H9 (cell line): ENCODE data around the gene TAS2R1. TPM values are rescaled to one million over a fixed set of nuclear protein-coding genes. Genes with fewer than 3 reads are reported as not detected.

ENCODE experiments used
- DNase-seq: peaks from one replicate; pipeline ENCODE4 v3.0.0-alpha.2; 2017
- H2AFZ ChIP-seq: one replicate; pipeline ENCODE4 v1.6.1; 2013; ENCODE audit warnings: mild to moderate bottlenecking, low read length, control low read depth, moderate library complexity
- H2AK5ac ChIP-seq: 2 replicates; pipeline ENCODE4 v1.6.1; 2013; ENCODE audit warnings: low read length, control low read depth, mixed read lengths; ENCODE audit not compliant: insufficient read length
- H2BK120ac ChIP-seq: one replicate; pipeline ENCODE4 v1.6.1; 2013; ENCODE audit warnings: low read depth, mild to moderate bottlenecking, low read length, control low read depth, inconsistent platforms; ENCODE audit not compliant: poor library complexity, severe bottlenecking
- H2BK12ac ChIP-seq: 2 replicates; pipeline ENCODE4 v1.6.1; 2013; ENCODE audit warnings: low read length, control low read depth, mixed read lengths, low read depth; ENCODE audit not compliant: insufficient read length
- H2BK15ac ChIP-seq: 2 replicates; pipeline ENCODE4 v1.6.1; 2013; ENCODE audit warnings: low read depth, low read length, control low read depth
- H2BK20ac ChIP-seq: one replicate; pipeline ENCODE4 v1.6.1; 2013; ENCODE audit warnings: low read depth, mild to moderate bottlenecking, low read length, control low read depth, inconsistent platforms; ENCODE audit not compliant: poor library complexity, severe bottlenecking
- H2BK5ac ChIP-seq: 2 replicates; pipeline ENCODE4 v1.6.1; 2013; ENCODE audit warnings: low read length, control low read depth, mixed read lengths; ENCODE audit not compliant: insufficient read length
- H3K14ac ChIP-seq: 2 replicates; pipeline ENCODE4 v1.6.1; 2013; ENCODE audit warnings: low read length, control low read depth; ENCODE audit not compliant: insufficient read depth
- H3K18ac ChIP-seq: 2 replicates; pipeline ENCODE4 v1.6.1; 2013; ENCODE audit warnings: low read depth, mild to moderate bottlenecking, mixed read lengths, low read length, control low read depth; ENCODE audit not compliant: insufficient read length
- H3K23ac ChIP-seq: 2 replicates; pipeline ENCODE4 v1.6.1; 2013; ENCODE audit warnings: low read length, control low read depth, mixed read lengths, low read depth; ENCODE audit not compliant: insufficient read length
- H3K23me2 ChIP-seq: 2 replicates; pipeline ENCODE4 v1.6.1; 2013; ENCODE audit warnings: low read depth, mild to moderate bottlenecking, mixed read lengths, low read length, control low read depth; ENCODE audit not compliant: insufficient read length, poor library complexity, severe bottlenecking
- H3K27ac ChIP-seq: 2 replicates; pipeline ENCODE4 v1.5.1; 2013; ENCODE audit warnings: low read length, control low read depth, mixed read lengths, low read depth; ENCODE audit not compliant: insufficient read length
- H3K27me3 ChIP-seq: 2 replicates; pipeline ENCODE4 v1.6.1; 2013; ENCODE audit warnings: low read length, control low read depth, inconsistent platforms; ENCODE audit not compliant: insufficient read depth
- H3K4ac ChIP-seq: 2 replicates; pipeline ENCODE4 v1.6.1; 2013; ENCODE audit warnings: low read depth, mild to moderate bottlenecking, control low read depth, inconsistent platforms, low read length, moderate library complexity
- H3K4me1 ChIP-seq: 2 replicates; pipeline ENCODE4 v1.6.1; 2013; ENCODE audit warnings: low read length, control low read depth, inconsistent platforms; ENCODE audit not compliant: insufficient read depth
- H3K4me2 ChIP-seq: 2 replicates; pipeline ENCODE4 v1.6.1; 2013; ENCODE audit warnings: low read length, control low read depth, mixed read lengths; ENCODE audit not compliant: insufficient read length, insufficient read depth
- H3K56ac ChIP-seq: 2 replicates; pipeline ENCODE4 v1.6.1; 2013; ENCODE audit warnings: low read depth, mild to moderate bottlenecking, mixed read lengths, low read length, control low read depth; ENCODE audit not compliant: insufficient read length
- H3K79me1 ChIP-seq: 2 replicates; pipeline ENCODE4 v1.6.1; 2013; ENCODE audit warnings: low read depth, mild to moderate bottlenecking, moderate library complexity, low read length, control low read depth, inconsistent platforms; ENCODE audit not compliant: insufficient read depth, poor library complexity, severe bottlenecking
- H3K79me2 ChIP-seq: 2 replicates; pipeline ENCODE4 v1.6.1; 2013; ENCODE audit warnings: low read length, control low read depth, inconsistent platforms; ENCODE audit not compliant: insufficient read depth
- H3K9ac ChIP-seq: 2 replicates; pipeline ENCODE4 v1.6.1; 2013; ENCODE audit warnings: low read length, control low read depth, mixed read lengths; ENCODE audit not compliant: insufficient read length; ENCODE audit errors: extremely low read depth
- H3K9me3 ChIP-seq: one replicate; pipeline ENCODE4 v1.6.1; 2013; ENCODE audit warnings: low read depth, low read length, inconsistent platforms; ENCODE audit not compliant: control insufficient read depth
- H3T11ph ChIP-seq: one replicate; pipeline ENCODE4 v1.6.1; 2013; ENCODE audit warnings: mild to moderate bottlenecking, low read length, control low read depth, inconsistent platforms
- H4K20me1 ChIP-seq: one replicate; pipeline ENCODE4 v1.6.1; 2013; ENCODE audit not compliant: control insufficient read depth, insufficient read length, insufficient read depth
- H4K5ac ChIP-seq: 2 replicates; pipeline ENCODE4 v1.6.1; 2013; ENCODE audit warnings: low read depth, mild to moderate bottlenecking, mixed read lengths, low read length, control low read depth; ENCODE audit not compliant: insufficient read length
- H4K8ac ChIP-seq: replicated peaks from 2 replicates; pipeline ENCODE4 v1.6.1; 2013; ENCODE audit warnings: low read length, control low read depth, mixed read lengths, low read depth; ENCODE audit not compliant: insufficient read length
- H4K91ac ChIP-seq: 2 replicates; pipeline ENCODE4 v1.6.1; 2013; ENCODE audit warnings: low read depth, mild to moderate bottlenecking, moderate library complexity, mixed read lengths, low read length, control low read depth; ENCODE audit not compliant: insufficient read length
- H3K27ac Mint-ChIP-seq, 3 experiments: 2 replicates in 2 of 3; 3 replicates in 1 of 3; pipeline ENCODE4 v1.8.0; 2020 to 2021; ENCODE audit warnings: mixed read lengths in 3 of 3, mild to moderate bottlenecking in 1 of 3, moderate library complexity in 1 of 3
- H3K27me3 Mint-ChIP-seq: 2 replicates; pipeline ENCODE4 v1.8.0; 2021; ENCODE audit warnings: low read depth, mild to moderate bottlenecking, moderate library complexity, mixed read lengths
- H3K36me3 Mint-ChIP-seq, 3 experiments: 2 replicates in 2 of 3; 3 replicates in 1 of 3; pipeline ENCODE4 v1.8.0; 2020 to 2021; ENCODE audit warnings: low read depth in 3 of 3, mixed read lengths in 3 of 3; ENCODE audit not compliant: insufficient read depth in 1 of 3
- H3K4me1 Mint-ChIP-seq, 2 experiments: 2 replicates each; pipeline ENCODE4 v1.8.0; 2020; ENCODE audit warnings: mixed read lengths in 2 of 2
- H3K4me3 Mint-ChIP-seq, 2 experiments: 2 replicates in 1 of 2; 3 replicates in 1 of 2; pipeline ENCODE4 v1.8.0; 2020 to 2021; ENCODE audit warnings: mild to moderate bottlenecking in 2 of 2, mixed read lengths in 2 of 2, moderate library complexity in 1 of 2
- H3K9me3 Mint-ChIP-seq, 2 experiments: 2 replicates in 1 of 2; 3 replicates in 1 of 2; pipeline ENCODE4 v1.8.0; 2020; ENCODE audit warnings: mild to moderate bottlenecking in 2 of 2, mixed read lengths in 2 of 2, moderate library complexity in 1 of 2
- CTCF ChIP-seq: fragments of 200-600 bp; sonication (generic); conservative IDR thresholded peaks from 3 replicates; pipeline ENCODE4 v1.8.0; 2021; ENCODE audit warnings: antibody characterized with exemption, mild to moderate bottlenecking
- WGBS: extraction: QIAGEN DNeasy Blood & Tissue Kit; methylation state at CpG from one replicate; pipeline ENCODE4 v1.1.7; 2013; ENCODE audit warnings: missing lambda C conversion rate, low lambda C conversion rate, mixed read lengths; ENCODE audit not compliant: insufficient read length; ENCODE audit errors: extremely low coverage; 5-methylcytosine and 5-hydroxymethylcytosine counted together
- total RNA-seq: library from RNA; stranded (reverse); gene quantifications from 2 replicates; pipeline ENCODE4 v1.2.1, GENCODE V29; 2021

TAS2R1 gene
- total RNA-seq, 1 experiment from 2014 or later = not detected

- no peak overlapping the region for H4K5ac ChIP-seq
- no peak overlapping the region for H3K14ac ChIP-seq
- H2BK20ac ChIP-seq = no peak overlapping the region
- no peaks in the 10 kb centered on the region for H3K27me3 ChIP-seq
- Mint-ChIP-seq H3K27me3 (no peaks in the 10 kb centered on the region), H3K27ac (no peak overlapping the region), H3K4me1 (no peaks in the 10 kb centered on the region), H3K36me3 (no peaks in the 10 kb centered on the region), H3K9me3 (no peaks in the 10 kb centered on the region), H3K4me3 (no peak overlapping the region)
- WGBS = no CpG with 5 or more reads among the region's 1 CpG
- no peak overlapping the region for H3K18ac ChIP-seq
- H2BK12ac ChIP-seq = no peak overlapping the region
- H2BK120ac ChIP-seq = no peak overlapping the region
- H3K23me2 ChIP-seq = no peaks in the 10 kb centered on the region
- no peak overlapping the region for H2BK15ac ChIP-seq
- H3K23ac ChIP-seq = no peak overlapping the region
- no peaks in the 10 kb centered on the region for H4K20me1 ChIP-seq
- no peak overlapping the region for H4K8ac ChIP-seq
- TF ChIP-seq CTCF = no peak
- no peak overlapping the region for H3K56ac ChIP-seq
- no peaks in the 10 kb centered on the region for H3K4me1 ChIP-seq
- no peak for DNase-seq
- H2AK5ac ChIP-seq = no peak overlapping the region
- H3K27ac ChIP-seq = no peak overlapping the region
- H3T11ph ChIP-seq = no peak overlapping the region
- no peak overlapping the region for H2BK5ac ChIP-seq
- H2AFZ ChIP-seq = no peak overlapping the region
- no peaks in the 10 kb centered on the region for H3K79me1 ChIP-seq
- H3K4me2 ChIP-seq = no peak overlapping the region
- no peak overlapping the region for H3K9ac ChIP-seq
- H3K4ac ChIP-seq = no peak overlapping the region
- no peaks in the 10 kb centered on the region for H3K9me3 ChIP-seq
- H4K91ac ChIP-seq = no peak overlapping the region
- H3K79me2 ChIP-seq = no peaks in the 10 kb centered on the region
Measured at GRCh38 chr5:9657819-9658218, 27.7 kb upstream of the TAS2R1 start.
